GM21367 (cell line): Measurements from ENCODE around the gene RSPH10B2.
A peak's percentile ranks its signal among the peaks of the same experiment; 100 is the strongest.
"Not testable (repeated sequence)": the region's sequence is repeated elsewhere in the genome, so short reads cannot be mapped to it uniquely, and the experiment has no call there.

Experiments used
- ATAC-seq: cut with Tn5 transposase; IDR thresholded peaks from one replicate; pipeline ENCODE4 v1.9.1; 2021; ENCODE audit not compliant: unreplicated experiment

Gene RSPH10B2

GRCh38 chr7:6789353-6789752 lies 35.5 kb downstream of the RSPH10B2 start:
- not testable (repeated sequence) for ATAC-seq

DNA sequence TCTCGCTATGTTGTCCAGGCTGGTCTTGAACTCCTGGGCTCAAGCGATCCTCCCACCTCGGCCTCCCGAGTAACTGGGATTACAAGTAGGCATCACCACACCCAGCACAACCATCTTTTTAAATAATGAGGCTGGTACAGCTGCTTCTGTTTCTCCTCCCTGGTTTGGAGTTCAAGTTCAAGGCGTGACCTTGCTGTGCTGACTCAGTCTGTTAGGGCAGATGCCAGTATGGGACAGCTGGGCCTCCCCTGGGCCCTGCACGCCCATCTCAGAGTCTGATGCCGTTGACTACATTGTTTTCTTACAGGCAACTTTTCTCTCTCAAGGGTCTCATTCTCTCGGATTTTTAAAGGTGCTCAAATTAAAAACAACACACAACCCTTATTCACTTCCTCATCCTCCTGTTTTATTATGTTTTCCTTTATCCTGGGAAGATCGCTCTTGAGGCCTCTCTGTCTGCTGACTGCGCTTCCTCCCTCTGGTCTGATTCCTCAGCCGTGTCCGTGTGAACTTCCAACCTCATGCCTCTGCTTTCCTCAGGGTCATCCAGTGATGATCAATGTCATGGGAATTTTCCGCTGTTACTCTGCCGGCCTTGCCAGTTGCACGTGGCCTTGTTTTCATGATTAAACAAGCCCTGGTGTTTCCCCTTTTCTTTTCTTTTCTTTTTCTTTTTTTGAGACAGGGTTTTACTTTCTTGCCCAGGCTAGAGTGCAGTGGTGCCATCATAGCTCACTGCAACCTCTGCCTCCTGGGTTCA lies 38.4 kb downstream of the RSPH10B2 start:
- not testable (repeated sequence) for ATAC-seq

DNA sequence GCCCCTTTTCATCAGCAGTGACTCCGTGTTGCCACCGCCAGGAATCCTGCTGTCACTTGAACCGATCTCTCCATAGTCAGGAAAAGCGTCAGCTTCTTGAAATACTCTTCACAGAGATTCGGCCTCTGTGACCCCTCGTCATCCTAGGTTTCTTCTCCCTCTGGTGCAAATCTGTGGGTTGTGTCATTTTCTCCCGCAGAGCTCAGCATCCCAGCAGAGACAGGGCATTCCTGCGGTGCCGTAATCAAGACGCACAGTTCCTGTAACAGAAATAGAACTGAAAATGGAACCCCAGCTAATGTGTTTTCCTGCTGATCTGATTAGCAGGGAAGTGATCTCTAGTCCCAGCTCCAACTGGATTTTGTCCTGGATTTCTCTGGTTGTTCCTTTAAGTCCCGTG lies 40.4 kb downstream of the RSPH10B2 start:
- ATAC-seq = not testable (repeated sequence)

DNA sequence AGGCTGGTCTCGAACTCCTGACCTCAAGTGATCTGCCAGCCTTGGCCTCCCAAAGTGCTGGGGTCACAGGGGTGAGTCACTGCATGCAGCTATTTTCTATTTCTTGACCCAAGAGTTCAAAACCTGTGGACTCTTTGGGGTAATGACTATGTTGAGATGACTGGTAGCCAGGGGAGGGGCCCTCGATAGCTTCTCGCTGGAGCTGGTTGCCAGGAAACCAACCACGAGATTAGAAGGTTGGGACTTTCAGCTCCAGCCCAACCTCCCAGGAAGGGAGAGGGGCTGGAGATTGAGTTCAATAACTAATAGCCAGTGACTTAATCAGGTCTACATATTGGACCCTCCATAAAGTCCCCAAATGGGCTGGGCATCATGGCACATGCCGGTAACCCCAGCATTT lies 43.3 kb downstream of the RSPH10B2 start:
- ATAC-seq = not testable (repeated sequence)

- ATAC-seq = not testable (repeated sequence)
Measured at GRCh38 chr7:6798047-6798446, 44.1 kb downstream of the RSPH10B2 start.

DNA sequence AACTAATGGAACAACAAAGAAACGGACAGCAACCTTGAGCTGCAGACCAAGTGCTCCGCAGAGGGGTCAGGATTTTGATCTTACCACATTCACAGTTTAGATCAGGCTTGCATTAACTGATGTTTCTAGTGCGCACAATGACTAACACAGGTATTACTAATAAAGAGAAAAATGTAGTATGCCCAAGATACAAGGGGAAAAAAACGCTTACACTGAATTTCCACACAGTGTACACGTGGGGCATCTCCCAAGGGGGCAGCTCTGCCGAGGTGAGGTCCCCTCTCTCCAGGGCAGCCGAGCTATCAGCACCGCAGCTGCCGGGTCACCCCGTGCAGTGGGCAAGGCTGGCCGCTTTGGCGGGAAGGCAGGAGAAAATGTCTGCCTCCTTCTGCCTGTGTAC lies 46.0 kb downstream of the RSPH10B2 start:
- not testable (repeated sequence) for ATAC-seq

DNA sequence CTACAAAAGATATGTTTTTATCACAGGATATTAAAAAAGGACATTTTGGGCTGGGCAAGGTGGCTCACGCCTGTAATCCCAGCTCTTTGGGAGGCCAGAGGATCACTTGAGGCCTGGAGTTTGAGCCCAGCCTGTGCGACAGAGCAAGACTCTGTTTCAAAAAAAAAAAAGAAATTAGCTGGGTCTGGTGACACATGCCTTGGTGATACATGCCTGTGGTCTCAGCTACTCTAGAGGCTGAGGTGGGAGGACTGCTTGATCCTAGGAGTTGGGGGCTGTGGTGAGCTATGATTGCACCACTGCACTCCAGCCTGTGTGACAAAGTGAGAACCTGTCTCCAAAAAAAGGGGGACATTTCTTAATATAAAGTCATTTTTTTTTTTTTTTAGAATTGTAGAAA lies 46.4 kb downstream of the RSPH10B2 start:
- not testable (repeated sequence) for ATAC-seq

- not testable (repeated sequence) for ATAC-seq
Measured at GRCh38 chr7:6807393-6807918, 53.6 kb downstream of the RSPH10B2 start.

GRCh38 chr7:6807959-6808358 lies 54.1 kb downstream of the RSPH10B2 start:
- not testable (repeated sequence) for ATAC-seq

GRCh38 chr7:6813011-6813410 lies 59.1 kb downstream of the RSPH10B2 start:
- ATAC-seq = not testable (repeated sequence)

DNA sequence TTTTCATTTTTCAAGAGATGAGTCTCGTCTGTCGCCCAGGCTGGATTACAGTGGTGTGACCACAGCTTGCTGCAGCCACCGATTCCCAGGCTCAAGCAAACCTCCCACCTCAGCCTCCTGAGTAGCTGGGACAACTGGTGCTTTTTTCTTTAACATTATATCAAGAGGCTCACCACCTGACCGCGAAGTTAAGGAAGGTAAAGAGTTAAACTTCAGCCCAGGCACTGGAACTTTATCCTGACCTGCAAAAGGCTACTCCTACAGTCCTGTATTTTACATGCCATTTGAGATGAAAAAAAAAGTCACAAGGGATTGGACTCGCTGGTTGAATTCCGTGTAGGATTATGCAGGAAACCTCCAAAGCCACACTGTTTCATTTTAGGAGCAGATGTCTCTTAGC lies 61.6 kb downstream of the RSPH10B2 start:
- not testable (repeated sequence) for ATAC-seq

- not testable (repeated sequence) for ATAC-seq
Measured at GRCh38 chr7:6821622-6822021, 67.7 kb downstream of the RSPH10B2 start.

GRCh38 chr7:6825236-6826125 lies 71.6 kb downstream of the RSPH10B2 start:
- peak; percentile 38 for ATAC-seq

- peak; percentile 98 for ATAC-seq
Measured at GRCh38 chr7:6826151-6826550, 72.2 kb downstream of the RSPH10B2 start, which contains the start of gene CCZ1B. TSS of gene CCZ1B (minus strand) at chr7:6826275. CDS start at chr7:6826197, 78 bp downstream.

- not testable (repeated sequence) for ATAC-seq
Measured at GRCh38 chr7:6827180-6827579, 73.3 kb downstream of the RSPH10B2 start.

- ATAC-seq = not testable (repeated sequence)
Measured at GRCh38 chr7:6829616-6830015, 75.7 kb downstream of the RSPH10B2 start.

DNA sequence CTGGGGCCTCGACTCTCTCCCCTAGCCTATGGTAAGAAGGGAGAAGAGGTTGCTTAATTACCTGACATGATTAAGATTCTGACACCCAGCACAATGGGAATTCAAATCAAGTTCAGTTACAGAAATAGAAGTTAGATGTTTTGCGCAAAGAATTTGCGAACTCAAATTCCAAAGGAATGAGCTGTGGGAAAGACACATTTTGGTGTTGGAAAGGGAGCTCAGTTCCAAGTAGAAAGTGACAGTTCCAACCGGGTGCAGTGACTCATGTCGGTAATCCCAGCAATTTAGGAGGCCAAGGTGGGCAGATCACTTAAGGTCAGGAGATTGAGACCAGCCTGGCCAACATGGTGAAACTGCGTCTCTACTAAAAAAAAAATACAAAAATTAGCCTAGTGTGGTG lies 76.1 kb downstream of the RSPH10B2 start:
- not testable (repeated sequence) for ATAC-seq

- no peak for ATAC-seq
Measured at GRCh38 chr7:6831018-6831725, 77.3 kb downstream of the RSPH10B2 start.

DNA sequence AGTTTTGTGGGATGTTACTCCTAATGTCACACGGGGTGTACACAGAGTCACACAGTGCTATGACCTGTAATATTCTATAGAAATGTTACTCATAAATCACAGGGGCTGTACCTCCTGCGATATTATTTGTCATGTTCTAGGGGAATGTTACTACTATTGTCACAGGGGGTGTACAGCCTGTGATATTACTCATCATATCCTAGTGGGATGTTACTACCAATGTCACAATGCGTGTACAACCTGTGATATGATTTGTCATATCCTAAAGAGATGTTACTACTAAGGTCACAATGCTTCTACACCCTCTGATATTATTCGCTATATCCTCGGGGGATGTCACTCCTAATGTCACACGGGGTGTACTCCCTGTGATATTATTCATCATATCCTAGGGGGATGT lies 79.7 kb downstream of the RSPH10B2 start:
- ATAC-seq = no peak

GRCh38 chr7:6835521-6835920 lies 81.6 kb downstream of the RSPH10B2 start:
- ATAC-seq = not testable (repeated sequence)

DNA sequence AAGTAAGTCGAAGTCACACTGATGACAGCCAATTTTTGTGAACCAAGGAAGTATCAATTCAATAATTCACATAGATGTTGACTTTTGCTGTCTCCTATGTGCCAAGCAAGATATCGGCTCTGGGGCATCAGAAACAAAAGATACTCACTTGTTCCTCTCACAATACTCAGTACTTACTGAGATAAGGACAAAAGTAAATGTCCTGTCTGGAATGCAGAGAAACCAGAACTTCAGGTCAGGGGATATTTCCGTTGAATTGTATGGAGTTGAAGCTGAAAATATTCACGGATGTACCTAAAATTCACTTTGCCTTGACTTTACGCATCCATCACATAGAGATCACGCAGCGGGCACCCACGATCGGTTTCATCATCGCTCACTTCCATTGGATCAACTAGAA lies 83.2 kb downstream of the RSPH10B2 start:
- ATAC-seq = not testable (repeated sequence)
